Esophagus squamous epithelium (tissue), 4 donors: ENCODE data around the gene RERE.

Experiments
- CTCF ChIP-seq, 6 experiments: fragments of 450-650 bp in 4 of 6; fragments of 200-600 bp in 2 of 6; sonication (generic) in 2 of 6; IDR thresholded peaks; one replicate each; pipeline ENCODE4 v1.5.1; 2016 to 2019; ENCODE audit warnings: antibody characterized with exemption in 6 of 6, mild to moderate bottlenecking in 4 of 6, moderate library complexity in 4 of 6
- POLR2A ChIP-seq, 4 donors: fragments of 450-650 bp; IDR thresholded peaks; one replicate each; pipeline ENCODE4 v1.6.1; 2017; ENCODE audit warnings: antibody characterized with exemption in 4 of 4, mild to moderate bottlenecking in 4 of 4, moderate library complexity in 3 of 4

GRCh38 chr1:8790987-8791386, 26.5 kb downstream of the RERE start:
- TF ChIP-seq CTCF (IDR thresholded peaks at IDR 0.05), result no peak
- no peak for TF ChIP-seq POLR2A (IDR thresholded peaks at IDR 0.05)
